Osteoblast (primary cell): ENCODE measurements around the gene RIMBP2. TPM values are rescaled to one million over a fixed set of nuclear protein-coding genes. Genes with fewer than 3 reads are reported as not detected.
A peak's percentile ranks its signal among the peaks of the same experiment; 100 is the strongest.

Experiments
- DNase-seq: peaks from one replicate; pipeline ENCODE4 v3.0.0; 2011; ENCODE audit warnings: low spot score, mixed read lengths; ENCODE audit not compliant: insufficient read length; ENCODE audit errors: missing footprints
- H2AFZ ChIP-seq: 2 replicates; pipeline ENCODE4 v1.6.0; 2011; ENCODE audit warnings: mild to moderate bottlenecking, low read length
- H3K27ac ChIP-seq: 2 replicates; pipeline ENCODE4 v1.5.1; 2011; ENCODE audit warnings: mild to moderate bottlenecking, low read depth, low read length, moderate library complexity
- H3K27me3 ChIP-seq: 2 replicates; pipeline ENCODE4 v1.6.0; 2012; ENCODE audit warnings: mild to moderate bottlenecking, control low read depth, inconsistent platforms, low read length, moderate library complexity; ENCODE audit not compliant: insufficient read depth
- H3K36me3 ChIP-seq: 2 replicates; pipeline ENCODE4 v1.5.1; 2011; ENCODE audit warnings: mild to moderate bottlenecking, low read length, control low read depth, moderate library complexity; ENCODE audit not compliant: insufficient read depth
- H3K4me1 ChIP-seq: 2 replicates; pipeline ENCODE4 v1.5.1; 2011; ENCODE audit warnings: mild to moderate bottlenecking, low read length, control low read depth, moderate library complexity; ENCODE audit not compliant: insufficient read depth
- H3K4me2 ChIP-seq: 2 replicates; pipeline ENCODE4 v1.6.0; 2011; ENCODE audit warnings: mild to moderate bottlenecking, low read length; ENCODE audit not compliant: insufficient read depth
- H3K4me3 ChIP-seq: fragments of 200-600 bp; sonication (generic); 3 replicates; pipeline ENCODE4 v1.5.1; 2012; ENCODE audit warnings: mild to moderate bottlenecking, low read length, inconsistent platforms; ENCODE audit not compliant: insufficient read depth
- H3K79me2 ChIP-seq: 2 replicates; pipeline ENCODE4 v1.6.0; 2012; ENCODE audit warnings: mild to moderate bottlenecking, low read length, control low read depth, inconsistent platforms; ENCODE audit not compliant: insufficient read depth
- H3K9me3 ChIP-seq: 2 replicates; pipeline ENCODE4 v1.5.1; 2011; ENCODE audit warnings: low read depth, low read length, control low read depth
- H4K20me1 ChIP-seq: 2 replicates; pipeline ENCODE4 v1.6.0; 2012; ENCODE audit warnings: mild to moderate bottlenecking, low read length, control low read depth; ENCODE audit not compliant: insufficient read depth
- CTCF ChIP-seq: IDR thresholded peaks from 2 replicates; pipeline ENCODE4 v1.5.1; 2011; ENCODE audit warnings: mild to moderate bottlenecking, low read depth, low read length, moderate library complexity; ENCODE audit errors: extremely low read depth
- total RNA-seq: library from RNA; depleted of rRNA; stranded (reverse); fragments of >200 nt; gene quantifications from 2 replicates; pipeline ENCODE4 v1.2.3, GENCODE V29; 2012

Gene RIMBP2
- total RNA-seq, 1 donor = not detected

GRCh38 chr12:130707571-130707891 is 8.6 kb downstream of the RIMBP2 start:
- Histone ChIP-seq H2AFZ (no peak overlapping the region), H3K4me3 (no peak overlapping the region), H3K79me2 (no peaks in the 10 kb centered on the region), H3K27ac (no peak overlapping the region), H3K9me3 (no peaks in the 10 kb centered on the region), H3K27me3 (no peaks in the 10 kb centered on the region), H4K20me1 (no peaks in the 10 kb centered on the region), H3K36me3 (no peaks in the 10 kb centered on the region), H3K4me2 (no peak overlapping the region), H3K4me1 (no peaks in the 10 kb centered on the region)
- no peak for DNase-seq
- TF ChIP-seq CTCF = no peak

GRCh38 chr12:130706885-130707570 is 9.1 kb downstream of the RIMBP2 start:
- H2AFZ ChIP-seq = no peak overlapping the region
- TF ChIP-seq CTCF = no peak
- no peaks in the 10 kb centered on the region for H3K9me3 ChIP-seq
- no peaks in the 10 kb centered on the region for H3K27me3 ChIP-seq
- H3K27ac ChIP-seq = no peak overlapping the region
- H3K4me2 ChIP-seq = no peak overlapping the region
- H3K4me3 ChIP-seq = no peak overlapping the region
- H4K20me1 ChIP-seq = no peaks in the 10 kb centered on the region
- H3K36me3 ChIP-seq = no peaks in the 10 kb centered on the region
- no peaks in the 10 kb centered on the region for H3K4me1 ChIP-seq
- peak; percentile 31 for DNase-seq
- H3K79me2 ChIP-seq = no peaks in the 10 kb centered on the region

- no peak overlapping the region for H3K27ac ChIP-seq
- H2AFZ ChIP-seq = no peak overlapping the region
- DNase-seq = peak; percentile 14
- no peak overlapping the region for H3K4me2 ChIP-seq
- H3K27me3 ChIP-seq = no peaks in the 10 kb centered on the region
- no peak for TF ChIP-seq CTCF
- no peaks in the 10 kb centered on the region for H4K20me1 ChIP-seq
- no peaks in the 10 kb centered on the region for H3K9me3 ChIP-seq
- H3K4me1 ChIP-seq = no peaks in the 10 kb centered on the region
- H3K4me3 ChIP-seq = no peak overlapping the region
- H3K36me3 ChIP-seq = no peaks in the 10 kb centered on the region
- H3K79me2 ChIP-seq = no peaks in the 10 kb centered on the region
Measured at GRCh38 chr12:130706311-130706710, 9.8 kb downstream of the RIMBP2 start.

- Histone ChIP-seq H2AFZ (no peak overlapping the region), H3K9me3 (no peaks in the 10 kb centered on the region), H3K27me3 (no peaks in the 10 kb centered on the region), H3K79me2 (no peaks in the 10 kb centered on the region), H3K4me2 (no peak overlapping the region), H3K4me3 (no peak overlapping the region), H3K27ac (no peak overlapping the region), H3K4me1 (no peaks in the 10 kb centered on the region), H4K20me1 (no peaks in the 10 kb centered on the region), H3K36me3 (no peaks in the 10 kb centered on the region)
- peak; percentile 49 for DNase-seq
- no peak for TF ChIP-seq CTCF
Measured at GRCh38 chr12:130705178-130705822, 10.8 kb downstream of the RIMBP2 start.
